Stimulated activated CD8-positive, alpha-beta memory T cell treated with anti-CD3 and anti-CD28 coated beads, Interleukin-15, amount 100 ng/mL, for 24 hours (primary cell): ENCODE data around the gene JAK1.

Source experiments
- DNase-seq: peaks from one replicate; pipeline ENCODE4 v3.0.0-alpha.2; 2020; ENCODE audit warnings: low read depth

Gene JAK1

GRCh38 chr1:64980745-64981600 lies 14.6 kb upstream of the JAK1 start:
- no peak for DNase-seq

DNA sequence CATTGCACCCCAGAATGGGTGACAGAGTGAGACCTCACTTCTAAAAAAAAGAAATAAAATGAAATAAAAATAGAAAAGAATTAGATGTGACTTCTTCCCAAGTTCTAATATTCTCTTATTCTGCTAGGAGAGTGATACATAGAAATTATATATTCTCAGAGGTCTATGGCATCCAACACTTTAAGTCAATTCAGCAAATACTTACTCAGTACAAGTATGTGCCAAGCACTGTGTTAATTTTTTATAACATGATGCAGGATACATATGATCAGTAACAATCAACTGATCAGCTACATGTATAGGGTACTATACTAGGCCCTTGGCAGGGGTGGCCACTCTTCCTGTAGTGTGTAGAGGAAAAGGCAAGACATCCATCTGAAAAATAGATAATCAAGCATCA lies 13.0 kb upstream of the JAK1 start:
- no peak for DNase-seq

- no peak for DNase-seq
Measured at GRCh38 chr1:64976361-64976760, 10.0 kb upstream of the JAK1 start.

GRCh38 chr1:64975740-64976139 lies 9.4 kb upstream of the JAK1 start:
- no peak for DNase-seq

GRCh38 chr1:64975127-64975526 lies 8.8 kb upstream of the JAK1 start:
- no peak for DNase-seq

DNA sequence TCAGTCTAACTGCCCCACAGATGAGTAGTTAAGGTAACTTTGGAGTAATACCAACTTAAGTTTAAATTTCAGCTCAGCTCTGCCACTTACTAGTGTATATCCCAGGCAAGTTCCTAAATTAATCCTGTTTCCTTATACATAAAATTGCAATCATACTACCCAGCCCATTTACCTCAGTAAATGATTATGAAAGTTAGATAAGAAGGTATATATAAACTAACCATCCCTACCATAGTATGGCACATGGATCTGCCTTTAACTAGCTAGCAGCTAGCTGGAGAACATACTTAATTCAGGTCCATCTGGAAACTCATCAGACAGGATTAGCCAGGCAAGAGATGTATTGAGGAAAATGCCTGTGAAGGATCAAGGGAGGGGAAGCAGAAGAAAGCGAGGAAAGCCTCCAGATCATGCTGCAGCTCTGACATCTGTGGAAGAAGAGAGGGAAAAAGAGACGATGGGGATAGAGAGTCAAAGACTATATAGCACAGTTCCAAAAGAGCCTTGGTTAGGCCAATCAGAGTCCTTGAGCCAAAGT lies 8.0 kb upstream of the JAK1 start:
- no peak for DNase-seq

DNA sequence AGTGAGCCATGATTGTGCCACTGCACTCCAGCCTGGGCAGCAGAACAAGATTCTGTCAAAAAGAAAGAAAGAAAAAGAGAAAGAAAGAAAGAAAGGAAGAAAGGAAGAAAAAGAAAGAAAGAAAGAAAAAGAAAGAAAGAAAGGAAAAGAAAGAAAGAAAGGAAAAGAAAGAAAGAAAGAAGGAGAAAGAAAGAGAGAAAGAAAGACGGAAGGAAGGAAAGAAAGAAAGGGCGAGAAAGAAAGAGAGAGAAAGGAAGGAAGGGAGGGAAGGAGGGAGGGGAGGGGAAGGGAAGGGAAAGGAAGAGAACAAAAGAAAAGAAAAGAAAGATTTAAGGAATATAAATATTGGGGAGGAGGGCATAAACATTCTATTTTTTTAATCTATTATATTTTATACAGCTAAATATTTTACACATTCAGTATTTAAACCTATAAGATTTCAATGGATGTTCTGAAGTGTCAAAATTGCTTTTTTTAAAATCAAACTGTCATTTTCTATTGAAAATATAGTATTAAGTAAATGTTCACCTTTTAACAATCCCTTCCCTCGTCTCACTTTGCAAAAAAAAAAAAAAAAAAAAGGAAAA lies 6.8 kb upstream of the JAK1 start:
- no peak for DNase-seq

GRCh38 chr1:64969305-64970046 lies 3.1 kb upstream of the JAK1 start:
- DNase-seq, result no peak

DNA sequence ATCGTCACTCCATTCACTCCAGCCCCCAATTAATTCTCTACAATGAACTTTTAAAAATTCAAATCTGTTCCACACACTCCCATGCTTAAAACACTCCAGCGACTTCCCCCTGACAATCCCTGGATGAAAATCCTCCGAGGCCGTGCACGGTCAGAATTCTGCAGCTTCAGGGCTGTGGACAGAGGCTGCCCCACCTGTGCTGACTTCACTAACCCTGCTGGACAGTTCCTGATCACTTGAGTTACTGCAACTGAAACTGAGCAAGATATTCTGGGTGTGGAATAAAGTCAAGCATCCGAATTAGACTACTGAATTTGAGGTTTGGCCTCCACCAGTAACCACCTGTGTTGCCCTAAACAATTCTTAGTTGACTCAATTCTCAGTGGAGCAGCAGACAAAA lies 1.0 kb upstream of the JAK1 start:
- no peak for DNase-seq

- DNase-seq, result peak; percentile 31
Measured at GRCh38 chr1:64965366-64966157, 787 bp downstream of the JAK1 start.

- DNase-seq, result no peak
Measured at GRCh38 chr1:64963466-64963865, 2.9 kb downstream of the JAK1 start.

GRCh38 chr1:64962441-64962840 lies 3.9 kb downstream of the JAK1 start:
- no peak for DNase-seq

- DNase-seq, result no peak
Measured at GRCh38 chr1:64961923-64962322, 4.4 kb downstream of the JAK1 start.

DNA sequence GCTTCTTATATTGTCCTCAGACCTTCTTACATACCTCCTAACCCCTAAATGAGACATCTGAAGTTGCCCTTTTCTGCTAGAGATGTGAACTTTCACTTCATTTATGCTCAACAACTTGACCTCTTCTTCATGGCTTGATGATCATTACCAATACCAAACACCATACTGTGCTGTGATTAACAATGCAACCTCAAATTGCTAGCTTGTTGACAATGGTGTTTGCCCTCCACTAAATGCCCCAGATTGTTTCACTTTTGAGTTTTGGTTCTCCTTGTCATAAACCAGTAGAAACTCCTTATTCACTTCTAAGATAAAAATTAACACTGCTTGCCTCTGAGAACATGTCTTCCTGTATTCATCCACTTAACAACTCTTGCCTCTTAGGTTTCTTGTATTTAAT lies 5.6 kb downstream of the JAK1 start:
- no peak for DNase-seq

GRCh38 chr1:64959986-64960385 lies 6.4 kb downstream of the JAK1 start:
- no peak for DNase-seq

- DNase-seq, result no peak
Measured at GRCh38 chr1:64956733-64957441, 9.5 kb downstream of the JAK1 start.

GRCh38 chr1:64956010-64956640 lies 10.2 kb downstream of the JAK1 start:
- DNase-seq, result no peak

GRCh38 chr1:64955097-64956009 lies 11.0 kb downstream of the JAK1 start:
- DNase-seq, result no peak

GRCh38 chr1:64953241-64953640 lies 13.1 kb downstream of the JAK1 start:
- DNase-seq, result no peak
